Measurements from ENCODE around the gene GLI1.

DNA sequence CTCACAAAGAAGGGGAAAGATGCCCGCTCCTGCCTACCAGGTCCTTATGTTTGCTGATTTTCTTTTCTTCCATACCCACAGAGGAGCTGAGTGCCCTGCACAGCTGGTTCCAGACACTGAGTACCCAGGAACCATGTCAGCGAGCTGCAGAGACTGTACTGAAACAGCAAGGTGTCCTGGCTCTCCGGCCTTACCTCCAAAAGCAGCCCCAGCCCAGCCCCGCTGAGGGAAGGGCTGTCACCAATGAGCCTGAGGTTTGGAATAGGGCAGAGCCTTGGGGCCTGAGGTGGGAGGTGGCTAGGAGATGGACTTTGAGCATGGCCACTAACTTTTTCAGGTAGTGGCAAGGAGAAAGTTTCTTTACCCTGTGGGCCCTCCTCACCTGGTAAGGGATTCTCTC lies 30.5 kb downstream of the GLI1 start:
- TF ChIP-seq POLR2AphosphoS5 (IDR thresholded peaks at IDR 0.05; ENCODE audit: low read depth, low read length), result no peak
- TF ChIP-seq, protein P1, sequence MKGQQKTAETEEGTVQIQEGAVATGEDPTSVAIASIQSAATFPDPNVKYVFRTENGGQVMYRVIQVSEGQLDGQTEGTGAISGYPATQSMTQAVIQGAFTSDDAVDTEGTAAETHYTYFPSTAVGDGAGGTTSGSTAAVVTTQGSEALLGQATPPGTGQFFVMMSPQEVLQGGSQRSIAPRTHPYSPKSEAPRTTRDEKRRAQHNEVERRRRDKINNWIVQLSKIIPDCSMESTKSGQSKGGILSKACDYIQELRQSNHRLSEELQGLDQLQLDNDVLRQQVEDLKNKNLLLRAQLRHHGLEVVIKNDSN (IDR thresholded peaks at IDR 0.05; ENCODE audit: borderline replicate concordance, low read depth), result no peak
- TF ChIP-seq, protein P2, sequence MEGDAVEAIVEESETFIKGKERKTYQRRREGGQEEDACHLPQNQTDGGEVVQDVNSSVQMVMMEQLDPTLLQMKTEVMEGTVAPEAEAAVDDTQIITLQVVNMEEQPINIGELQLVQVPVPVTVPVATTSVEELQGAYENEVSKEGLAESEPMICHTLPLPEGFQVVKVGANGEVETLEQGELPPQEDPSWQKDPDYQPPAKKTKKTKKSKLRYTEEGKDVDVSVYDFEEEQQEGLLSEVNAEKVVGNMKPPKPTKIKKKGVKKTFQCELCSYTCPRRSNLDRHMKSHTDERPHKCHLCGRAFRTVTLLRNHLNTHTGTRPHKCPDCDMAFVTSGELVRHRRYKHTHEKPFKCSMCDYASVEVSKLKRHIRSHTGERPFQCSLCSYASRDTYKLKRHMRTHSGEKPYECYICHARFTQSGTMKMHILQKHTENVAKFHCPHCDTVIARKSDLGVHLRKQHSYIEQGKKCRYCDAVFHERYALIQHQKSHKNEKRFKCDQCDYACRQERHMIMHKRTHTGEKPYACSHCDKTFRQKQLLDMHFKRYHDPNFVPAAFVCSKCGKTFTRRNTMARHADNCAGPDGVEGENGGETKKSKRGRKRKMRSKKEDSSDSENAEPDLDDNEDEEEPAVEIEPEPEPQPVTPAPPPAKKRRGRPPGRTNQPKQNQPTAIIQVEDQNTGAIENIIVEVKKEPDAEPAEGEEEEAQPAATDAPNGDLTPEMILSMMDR (IDR thresholded peaks at IDR 0.05), result no peak
- TF ChIP-seq MXI1 (IDR thresholded peaks at IDR 0.05; ENCODE audit: low read depth, low read length), result no peak
- no peak for TF ChIP-seq NRF1 (IDR thresholded peaks at IDR 0.05; ENCODE audit: low read depth, low read length)
- no peak for TF ChIP-seq RAD21 (IDR thresholded peaks at IDR 0.05; ENCODE audit: low read length)
- no peak for TF ChIP-seq RFX5 (IDR thresholded peaks at IDR 0.05; ENCODE audit: low read length)
- TF ChIP-seq, protein P3, sequence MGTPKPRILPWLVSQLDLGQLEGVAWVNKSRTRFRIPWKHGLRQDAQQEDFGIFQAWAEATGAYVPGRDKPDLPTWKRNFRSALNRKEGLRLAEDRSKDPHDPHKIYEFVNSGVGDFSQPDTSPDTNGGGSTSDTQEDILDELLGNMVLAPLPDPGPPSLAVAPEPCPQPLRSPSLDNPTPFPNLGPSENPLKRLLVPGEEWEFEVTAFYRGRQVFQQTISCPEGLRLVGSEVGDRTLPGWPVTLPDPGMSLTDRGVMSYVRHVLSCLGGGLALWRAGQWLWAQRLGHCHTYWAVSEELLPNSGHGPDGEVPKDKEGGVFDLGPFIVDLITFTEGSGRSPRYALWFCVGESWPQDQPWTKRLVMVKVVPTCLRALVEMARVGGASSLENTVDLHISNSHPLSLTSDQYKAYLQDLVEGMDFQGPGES (IDR thresholded peaks at IDR 0.05; ENCODE audit: low read depth, low read length), result no peak
- TF ChIP-seq EP300 (IDR thresholded peaks at IDR 0.05; ENCODE audit: borderline replicate concordance in 1 of 2, low read depth in 1 of 2, low read length in 1 of 2), result no peak
- TF ChIP-seq ELF1 (IDR thresholded peaks at IDR 0.05), result no peak
- TF ChIP-seq TCF12 (IDR thresholded peaks at IDR 0.05), result no peak

Data from SK-N-SH (cell line).